GM12892 (cell line): ENCODE measurements around the gene CHD2.

Experiments
- POLR2A ChIP-seq: IDR thresholded peaks from 2 replicates; pipeline ENCODE4 v1.6.1; 2011; ENCODE audit warnings: low read depth, low read length, control low read depth
- POLR2AphosphoS5 ChIP-seq: IDR thresholded peaks from 2 replicates; pipeline ENCODE4 v1.6.1; 2011; ENCODE audit warnings: low read depth, low read length, control low read depth

DNA sequence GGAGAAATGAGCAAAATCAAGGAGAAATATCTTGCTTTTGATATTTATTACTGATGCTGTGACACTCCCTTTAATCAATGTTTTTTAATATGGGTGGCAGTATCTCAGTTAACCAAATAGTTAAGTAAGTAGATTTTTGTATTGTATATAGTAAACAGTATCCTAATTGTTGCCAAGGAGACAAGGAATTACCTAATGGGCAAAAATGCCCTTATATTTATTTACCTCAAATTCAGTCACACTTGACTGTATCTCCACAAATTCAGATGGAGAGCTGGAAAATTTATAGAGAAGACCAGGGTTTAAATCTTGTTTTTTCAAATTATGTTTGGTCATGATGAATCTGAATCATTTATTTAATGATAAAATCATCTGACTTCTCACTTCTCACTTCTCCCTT is 3.6 kb upstream of the CHD2 start:
- TF ChIP-seq POLR2A (no peak), POLR2AphosphoS5 (no peak)
